ENCODE measurements around the gene ZNF573.

The ZNF573 gene

DNA sequence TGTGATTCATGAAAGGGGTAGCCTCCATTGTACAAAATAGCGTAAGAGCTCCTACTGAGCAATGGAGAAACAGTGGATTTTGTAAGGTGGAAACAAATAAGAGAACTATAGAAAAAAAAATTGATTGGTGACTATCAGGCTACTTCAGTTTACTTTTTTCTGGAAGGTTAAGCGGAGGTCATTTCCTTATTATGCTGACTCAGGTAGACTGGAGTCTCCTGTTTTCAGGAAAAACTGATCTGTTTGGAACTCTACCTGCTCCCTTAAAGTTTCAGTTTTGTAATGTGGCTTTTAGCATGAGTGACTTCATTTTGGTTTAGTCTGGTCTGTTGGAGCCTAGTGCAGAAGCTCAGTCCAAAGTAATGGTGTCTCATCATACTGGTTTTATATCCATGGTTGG is 63.2 kb downstream of the ZNF573 start:
- TF ChIP-seq POLR2AphosphoS5 (IDR thresholded peaks at IDR 0.05; ENCODE audit: borderline replicate concordance, low read depth, low read length) (no peak), FOXP2 (optimal IDR thresholded peaks at IDR 0.05; ENCODE audit: control extremely low read depth, extremely low read length, insufficient read depth) (no peak), EZH2 (IDR thresholded peaks at IDR 0.05) (no peak)
- Histone ChIP-seq H3K9ac (ENCODE audit: insufficient read length) (no peak overlapping the region), H3K4me3 (no peak overlapping the region), H3K36me3 (ENCODE audit: insufficient read depth, low read length) (no peaks in the 10 kb centered on the region; the same call in 1 of the 2 replicates), H3K9me3 (ENCODE audit: low read depth, low read length) (no peaks in the 10 kb centered on the region), H3K27ac (no peak overlapping the region)
- DNase-seq (ENCODE audit: low read depth, low spot score) = no peak

GRCh38 chr19:37706052-37706605 is 73.3 kb downstream of the ZNF573 start:
- H3K9me3 ChIP-seq (ENCODE audit: low read depth, low read length) = no peaks in the 10 kb centered on the region; the same call in 1 of the 2 replicates
- H3K36me3 ChIP-seq (ENCODE audit: insufficient read depth, low read length) = no peaks in the 10 kb centered on the region; the same call in 1 of the 2 replicates
- H3K27ac ChIP-seq = no peak overlapping the region
- no peak overlapping the region for H3K4me3 ChIP-seq
- TF ChIP-seq EZH2 (IDR thresholded peaks at IDR 0.05) = no peak
- no peak for TF ChIP-seq FOXP2 (optimal IDR thresholded peaks at IDR 0.05; ENCODE audit: control extremely low read depth, extremely low read length, insufficient read depth)
- TF ChIP-seq POLR2AphosphoS5 (IDR thresholded peaks at IDR 0.05; ENCODE audit: borderline replicate concordance, low read depth, low read length) = no peak
- no peak overlapping the region for H3K9ac ChIP-seq (ENCODE audit: insufficient read length)
- DNase-seq (ENCODE audit: low read depth, low spot score) = no peak

DNA sequence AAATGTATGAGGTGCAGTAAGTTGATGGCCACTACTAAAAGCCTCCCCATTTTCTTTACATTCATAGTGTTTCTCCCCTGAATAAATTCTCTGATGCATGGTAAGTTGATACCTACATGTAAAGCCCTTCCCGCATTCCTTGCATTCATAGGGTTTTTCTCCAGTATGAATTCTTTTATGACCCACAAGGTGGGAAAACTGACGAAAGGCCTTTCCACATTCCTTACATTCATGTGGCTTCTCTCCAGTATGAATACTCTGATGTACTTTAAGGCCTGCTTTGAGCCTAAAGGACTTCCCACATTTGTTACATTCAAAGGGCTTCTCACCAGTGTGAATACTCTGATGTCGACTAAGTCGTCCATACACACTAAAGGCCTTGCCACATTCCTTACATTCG is 80.3 kb downstream of the ZNF573 start:
- DNase-seq (ENCODE audit: low read depth, low spot score) = no peak
- no peaks in the 10 kb centered on the region; the same call in 1 of the 2 replicates for H3K9me3 ChIP-seq (ENCODE audit: low read depth, low read length)
- no peak overlapping the region for H3K9ac ChIP-seq (ENCODE audit: insufficient read length)
- H3K36me3 ChIP-seq (ENCODE audit: insufficient read depth, low read length) = peaks cover 9% of the 10 kb centered on the region; the same call in 1 of the 2 replicates
- H3K27ac ChIP-seq = no peak overlapping the region
- no peak overlapping the region for H3K4me3 ChIP-seq
- TF ChIP-seq FOXP2 (optimal IDR thresholded peaks at IDR 0.05; ENCODE audit: control extremely low read depth, extremely low read length, insufficient read depth) (no peak), EZH2 (IDR thresholded peaks at IDR 0.05) (no peak), POLR2AphosphoS5 (IDR thresholded peaks at IDR 0.05; ENCODE audit: borderline replicate concordance, low read depth, low read length) (no peak)

DNA sequence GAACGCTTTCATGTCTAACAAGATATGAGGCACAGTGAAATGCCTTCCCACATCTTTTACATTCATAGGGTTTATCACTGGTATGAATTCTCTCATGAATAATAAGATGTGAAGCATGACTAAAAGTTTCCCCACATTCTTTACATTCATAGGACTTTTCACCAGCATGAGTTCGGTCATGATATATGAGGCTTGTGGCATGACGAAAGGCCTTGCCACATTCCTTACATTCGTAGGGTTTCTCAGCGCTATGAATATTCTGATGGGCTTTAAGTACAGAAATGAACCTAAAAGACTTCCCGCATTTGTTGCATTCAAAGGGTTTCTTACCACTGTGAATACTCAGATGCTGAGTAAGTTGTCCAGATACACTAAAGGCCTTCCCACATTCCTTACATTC is 81.2 kb downstream of the ZNF573 start:
- H3K27ac ChIP-seq = no peak overlapping the region
- no peaks in the 10 kb centered on the region; the same call in 1 of the 2 replicates for H3K9me3 ChIP-seq (ENCODE audit: low read depth, low read length)
- H3K9ac ChIP-seq (ENCODE audit: insufficient read length) = no peak overlapping the region
- no peak for DNase-seq (ENCODE audit: low read depth, low spot score)
- peaks cover 9% of the 10 kb centered on the region; the same call in 1 of the 2 replicates for H3K36me3 ChIP-seq (ENCODE audit: insufficient read depth, low read length)
- TF ChIP-seq FOXP2 (optimal IDR thresholded peaks at IDR 0.05; ENCODE audit: control extremely low read depth, extremely low read length, insufficient read depth) (no peak), EZH2 (IDR thresholded peaks at IDR 0.05) (no peak), POLR2AphosphoS5 (IDR thresholded peaks at IDR 0.05; ENCODE audit: borderline replicate concordance, low read depth, low read length) (no peak)
- no peak overlapping the region for H3K4me3 ChIP-seq

DNA sequence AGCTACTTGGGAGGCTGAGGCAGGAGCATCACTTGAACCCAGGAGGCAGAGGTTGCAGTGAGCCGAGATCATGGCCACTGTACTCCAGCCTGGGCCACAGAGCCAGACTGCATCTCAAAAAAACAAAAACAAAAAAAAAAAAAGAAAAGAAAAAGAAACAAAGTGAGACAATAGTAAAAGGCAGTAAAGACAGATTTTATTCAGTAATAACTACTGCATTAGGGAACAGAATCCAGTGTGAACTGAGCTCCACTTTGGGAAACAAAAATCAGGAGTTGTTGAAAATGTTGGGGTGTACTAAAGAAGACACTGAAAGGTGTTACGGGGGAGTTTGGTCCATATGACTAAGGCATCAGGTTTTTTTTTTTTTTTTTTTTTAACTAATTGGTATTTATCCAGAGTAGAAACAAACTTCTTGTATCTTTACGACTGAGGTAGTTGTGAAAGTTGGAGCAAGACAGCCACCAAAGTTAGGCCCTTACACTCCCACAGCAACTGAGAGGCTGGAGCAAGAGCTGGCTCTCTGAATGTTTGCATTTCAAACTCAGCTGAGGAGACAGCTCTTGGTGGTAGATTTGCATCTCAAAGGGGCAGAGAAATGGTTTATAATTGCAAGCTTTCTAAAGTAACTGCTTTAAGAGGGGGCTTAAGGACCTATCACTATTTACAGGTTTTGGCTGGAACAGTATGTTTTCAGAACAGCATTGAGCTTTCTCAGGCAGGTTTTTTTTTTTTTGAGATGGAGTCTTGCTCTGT is 84.1 kb downstream of the ZNF573 start:
- no peak overlapping the region for H3K27ac ChIP-seq
- TF ChIP-seq FOXP2 (optimal IDR thresholded peaks at IDR 0.05; ENCODE audit: control extremely low read depth, extremely low read length, insufficient read depth) (no peak), POLR2AphosphoS5 (IDR thresholded peaks at IDR 0.05; ENCODE audit: borderline replicate concordance, low read depth, low read length) (no peak), EZH2 (IDR thresholded peaks at IDR 0.05) (no peak)
- H3K4me3 ChIP-seq = no peak overlapping the region
- DNase-seq (ENCODE audit: low read depth, low spot score) = no peak
- H3K9ac ChIP-seq (ENCODE audit: insufficient read length) = no peak overlapping the region
- no peaks in the 10 kb centered on the region; the same call in 1 of the 2 replicates for H3K9me3 ChIP-seq (ENCODE audit: low read depth, low read length)
- H3K36me3 ChIP-seq (ENCODE audit: insufficient read depth, low read length) = peaks cover 9% of the 10 kb centered on the region; the same call in 1 of the 2 replicates

- TF ChIP-seq FOXP2 (optimal IDR thresholded peaks at IDR 0.05; ENCODE audit: control extremely low read depth, extremely low read length, insufficient read depth) (no peak), POLR2AphosphoS5 (IDR thresholded peaks at IDR 0.05; ENCODE audit: borderline replicate concordance, low read depth, low read length) (no peak), EZH2 (IDR thresholded peaks at IDR 0.05) (no peak)
- H3K9me3 ChIP-seq (ENCODE audit: low read depth, low read length) = no peaks in the 10 kb centered on the region
- no peaks in the 10 kb centered on the region for H3K36me3 ChIP-seq (ENCODE audit: insufficient read depth, low read length)
- H3K4me3 ChIP-seq = no peak overlapping the region
- no peak for DNase-seq (ENCODE audit: low read depth, low spot score)
- no peak overlapping the region for H3K9ac ChIP-seq (ENCODE audit: insufficient read length)
- no peak overlapping the region for H3K27ac ChIP-seq
These were observed 86.3 kb downstream of the ZNF573 start for GRCh38 chr19:37692956-37693620.

DNA sequence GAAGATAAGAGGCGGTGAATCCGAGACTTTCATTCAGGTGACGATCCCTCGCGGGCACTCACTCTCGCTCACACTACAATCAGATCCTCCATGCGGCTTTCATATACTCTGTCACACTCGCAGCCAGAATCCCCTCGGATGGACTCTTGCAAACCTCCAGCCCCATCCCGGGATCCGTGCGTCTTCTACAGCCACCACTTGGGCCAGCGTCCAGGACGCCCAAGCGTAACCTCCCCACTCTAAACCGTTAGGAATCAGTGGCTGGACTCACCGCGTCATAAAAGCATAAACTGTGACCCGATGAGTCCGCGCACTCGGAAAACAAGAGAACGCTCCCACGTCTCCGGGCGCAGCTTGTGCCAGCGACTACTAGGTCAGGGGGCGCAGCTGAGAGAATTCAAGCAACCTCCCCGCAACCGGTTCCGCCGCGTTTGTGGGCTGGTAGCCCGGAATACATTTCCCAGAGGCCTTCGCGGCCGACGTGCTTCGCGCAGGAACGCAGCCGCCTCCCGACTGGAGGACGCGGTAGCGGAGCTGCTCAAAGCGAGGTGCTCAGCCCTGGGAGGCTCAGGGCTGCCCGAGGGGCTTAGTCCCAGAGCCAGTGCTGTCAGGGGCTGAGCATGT is 87.4 kb downstream of the ZNF573 start:
- Histone ChIP-seq H3K9ac (ENCODE audit: insufficient read length) (peak overlapping the region; percentile 10), H3K4me3 (peak overlapping the region; percentile 70), H3K36me3 (ENCODE audit: insufficient read depth, low read length) (no peaks in the 10 kb centered on the region), H3K9me3 (ENCODE audit: low read depth, low read length) (no peaks in the 10 kb centered on the region), H3K27ac (no peak overlapping the region)
- DNase-seq (ENCODE audit: low read depth, low spot score) = no peak
- TF ChIP-seq POLR2AphosphoS5 (IDR thresholded peaks at IDR 0.05; ENCODE audit: borderline replicate concordance, low read depth, low read length) (0 out of 2 replicates have a peak, but pooled peaks have one; percentile 18), EZH2 (IDR thresholded peaks at IDR 0.05) (no peak)

Measured in SK-N-MC (cell line).